H54 (cell line): ENCODE results near the gene DIP2C.
A peak's percentile ranks its signal among the peaks of the same experiment; 100 is the strongest.
"Not testable (repeated sequence)": the region's sequence is repeated elsewhere in the genome, so short reads cannot be mapped to it uniquely, and the experiment has no call there.

Experiments used
- DNase-seq: peaks from one replicate; pipeline ENCODE4 v3.0.0; 2011; ENCODE audit warnings: low spot score, mixed read lengths; ENCODE audit not compliant: insufficient read length
- FAIRE-seq: peaks from 3 replicates; lab custom pipeline; 2011; peaks lifted over from hg19 to GRCh38; lab: Jason Lieb, UNC
- POLR2A ChIP-seq: IDR thresholded peaks from 2 replicates; pipeline ENCODE4 v1.6.1; 2011; ENCODE audit warnings: low read depth, mild to moderate bottlenecking, low read length

DIP2C gene

GRCh38 chr10:474946-475345, 214.5 kb downstream of the DIP2C start:
- DNase-seq (no peak), FAIRE-seq (no peak)
- no peak for TF ChIP-seq POLR2A

- DNase-seq (no peak), FAIRE-seq (no peak)
- TF ChIP-seq POLR2A = no peak
These were observed 215.1 kb downstream of the DIP2C start for GRCh38 chr10:474406-474805.

GRCh38 chr10:472241-472910, 217.1 kb downstream of the DIP2C start:
- no peak for FAIRE-seq
- DNase-seq = no peak
- no peak for TF ChIP-seq POLR2A

- no peak for DNase-seq
- FAIRE-seq = no peak
- TF ChIP-seq POLR2A = no peak
These were observed 219.0 kb downstream of the DIP2C start for GRCh38 chr10:470339-471003.

GRCh38 chr10:469947-470338, 219.5 kb downstream of the DIP2C start:
- no peak for TF ChIP-seq POLR2A
- no peak for DNase-seq

GRCh38 chr10:459743-460142, 229.7 kb downstream of the DIP2C start:
- DNase-seq = no peak
- TF ChIP-seq POLR2A = no peak
- FAIRE-seq = no peak

More at GRCh38 chr10:469947-470338, 219.5 kb downstream of the DIP2C start:
- FAIRE-seq = no peak

- no peak for FAIRE-seq
- DNase-seq = no peak
- TF ChIP-seq POLR2A = no peak
These were observed 231.0 kb downstream of the DIP2C start for GRCh38 chr10:458421-458851.

- no peak for DNase-seq
- TF ChIP-seq POLR2A = no peak
These were observed 233.0 kb downstream of the DIP2C start for GRCh38 chr10:456486-456885.

GRCh38 chr10:454860-455259, 234.6 kb downstream of the DIP2C start:
- TF ChIP-seq POLR2A = no peak
- FAIRE-seq = peak; percentile 61
- DNase-seq = peak; percentile 69

More at GRCh38 chr10:456486-456885, 233.0 kb downstream of the DIP2C start:
- no peak for FAIRE-seq

GRCh38 chr10:453647-454046, 235.8 kb downstream of the DIP2C start:
- TF ChIP-seq POLR2A = no peak
- no peak for FAIRE-seq
- no peak for DNase-seq

GRCh38 chr10:452512-453426, 236.7 kb downstream of the DIP2C start:
- DNase-seq (no peak), FAIRE-seq (no peak)
- no peak for TF ChIP-seq POLR2A

- DNase-seq = no peak
- TF ChIP-seq POLR2A = no peak
- FAIRE-seq = no peak
These were observed 237.6 kb downstream of the DIP2C start for GRCh38 chr10:451856-452255.

- TF ChIP-seq POLR2A = no peak
- no peak for DNase-seq
- no peak for FAIRE-seq
These were observed 238.4 kb downstream of the DIP2C start for GRCh38 chr10:451021-451471.

GRCh38 chr10:450463-450862, 239.0 kb downstream of the DIP2C start:
- no peak for TF ChIP-seq POLR2A
- no peak for FAIRE-seq
- DNase-seq = no peak

GRCh38 chr10:449331-449730, 240.1 kb downstream of the DIP2C start:
- not testable (repeated sequence) for DNase-seq, FAIRE-seq
